HG03097 (cell line): ENCODE results near the gene ME3.

Source experiments
- ATAC-seq: cut with Tn5 transposase; IDR thresholded peaks from one replicate; pipeline ENCODE4 v1.9.1; 2021; ENCODE audit not compliant: unreplicated experiment, low FRiP score

ME3 gene

GRCh38 chr11:86672007-86672621 is at the start of gene ME3:
TSS of gene ME3 (minus strand) at chr11:86672616.
- ATAC-seq, result no peak

GRCh38 chr11:86722006-86722405 is 49.6 kb upstream of the ME3 start:
- no peak for ATAC-seq

GRCh38 chr11:86720546-86720945 is 48.1 kb upstream of the ME3 start:
- no peak for ATAC-seq

- ATAC-seq, result no peak
These were observed 47.5 kb upstream of the ME3 start for GRCh38 chr11:86719781-86720463.

- ATAC-seq, result no peak
These were observed 46.6 kb upstream of the ME3 start for GRCh38 chr11:86718999-86719398.

GRCh38 chr11:86718521-86718920 is 46.1 kb upstream of the ME3 start:
- no peak for ATAC-seq

- ATAC-seq, result no peak
These were observed 45.5 kb upstream of the ME3 start for GRCh38 chr11:86717817-86718501.

GRCh38 chr11:86715611-86716010 is 43.2 kb upstream of the ME3 start:
- no peak for ATAC-seq

GRCh38 chr11:86713552-86713951 is 41.1 kb upstream of the ME3 start:
- no peak for ATAC-seq

- no peak for ATAC-seq
These were observed 38.5 kb upstream of the ME3 start for GRCh38 chr11:86710936-86711335.

- no peak for ATAC-seq
These were observed 36.3 kb upstream of the ME3 start for GRCh38 chr11:86708669-86709068.

GRCh38 chr11:86706338-86707131 is 34.1 kb upstream of the ME3 start:
- no peak for ATAC-seq

GRCh38 chr11:86704710-86705109 is 32.3 kb upstream of the ME3 start:
- ATAC-seq, result no peak

GRCh38 chr11:86703987-86704386 is 31.6 kb upstream of the ME3 start:
- ATAC-seq, result no peak

GRCh38 chr11:86702220-86702983 is 30.0 kb upstream of the ME3 start:
- ATAC-seq, result no peak

GRCh38 chr11:86699040-86699791 is 26.8 kb upstream of the ME3 start:
- no peak for ATAC-seq

GRCh38 chr11:86698639-86699038 is 26.2 kb upstream of the ME3 start:
- no peak for ATAC-seq

GRCh38 chr11:86696451-86696850 is 24.0 kb upstream of the ME3 start:
- ATAC-seq, result no peak

GRCh38 chr11:86696004-86696403 is 23.6 kb upstream of the ME3 start:
- ATAC-seq, result no peak

- no peak for ATAC-seq
These were observed 23.0 kb upstream of the ME3 start for GRCh38 chr11:86695373-86695772.
